Transverse colon (tissue), 4 donors: ENCODE data around the gene DNAL4.

Source experiments
- EP300 ChIP-seq: sonication (generic); formaldehyde crosslinking; IDR thresholded peaks from one replicate; pipeline ENCODE4 v1.6.1; 2017; ENCODE audit warnings: antibody characterized with exemption, low read depth
- POLR2A ChIP-seq: fragments of 450-650 bp; IDR thresholded peaks from one replicate; pipeline ENCODE4 v1.6.1; 2016; ENCODE audit warnings: antibody characterized with exemption, mild to moderate bottlenecking, moderate library complexity
- POLR2AphosphoS5 ChIP-seq, 3 donors: sonication (generic); formaldehyde crosslinking; IDR thresholded peaks; one replicate each; pipeline ENCODE4 v1.6.1; 2016; ENCODE audit warnings: antibody characterized with exemption in 3 of 3
- TF ChIP-seq, protein P1 (sequence below), 5 experiments: fragments of 200-600 bp in 3 of 5; fragments of 450-650 bp in 2 of 5; sonication (generic) in 3 of 5; IDR thresholded peaks; 1 replicate in 2 of 5; 2 replicates in 3 of 5; pipeline ENCODE4 v1.5.1; 2016 to 2017; ENCODE audit warnings: antibody characterized with exemption in 5 of 5, inconsistent platforms in 3 of 5, mild to moderate bottlenecking in 2 of 5, moderate library complexity in 1 of 5

DNA sequence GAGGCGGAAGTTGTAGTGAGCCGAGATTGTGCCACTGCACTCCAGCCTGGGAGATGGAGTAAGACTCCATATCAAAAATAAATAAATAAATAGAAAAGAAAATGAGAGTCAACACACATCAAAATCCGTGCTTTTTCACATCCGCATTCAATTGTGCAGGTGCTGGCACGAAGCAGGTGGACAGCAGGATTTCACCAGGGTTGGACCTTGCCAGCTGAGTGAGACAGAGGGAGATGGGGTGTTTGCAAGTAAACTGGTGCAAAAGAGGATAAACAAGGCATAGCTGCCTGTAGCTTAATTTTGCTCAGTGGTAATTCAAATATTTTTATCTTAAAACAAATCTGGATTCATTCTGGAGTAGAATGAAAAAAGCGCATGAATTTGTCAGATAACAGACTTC lies 23.3 kb upstream of the DNAL4 start:
- TF ChIP-seq, protein P1, sequence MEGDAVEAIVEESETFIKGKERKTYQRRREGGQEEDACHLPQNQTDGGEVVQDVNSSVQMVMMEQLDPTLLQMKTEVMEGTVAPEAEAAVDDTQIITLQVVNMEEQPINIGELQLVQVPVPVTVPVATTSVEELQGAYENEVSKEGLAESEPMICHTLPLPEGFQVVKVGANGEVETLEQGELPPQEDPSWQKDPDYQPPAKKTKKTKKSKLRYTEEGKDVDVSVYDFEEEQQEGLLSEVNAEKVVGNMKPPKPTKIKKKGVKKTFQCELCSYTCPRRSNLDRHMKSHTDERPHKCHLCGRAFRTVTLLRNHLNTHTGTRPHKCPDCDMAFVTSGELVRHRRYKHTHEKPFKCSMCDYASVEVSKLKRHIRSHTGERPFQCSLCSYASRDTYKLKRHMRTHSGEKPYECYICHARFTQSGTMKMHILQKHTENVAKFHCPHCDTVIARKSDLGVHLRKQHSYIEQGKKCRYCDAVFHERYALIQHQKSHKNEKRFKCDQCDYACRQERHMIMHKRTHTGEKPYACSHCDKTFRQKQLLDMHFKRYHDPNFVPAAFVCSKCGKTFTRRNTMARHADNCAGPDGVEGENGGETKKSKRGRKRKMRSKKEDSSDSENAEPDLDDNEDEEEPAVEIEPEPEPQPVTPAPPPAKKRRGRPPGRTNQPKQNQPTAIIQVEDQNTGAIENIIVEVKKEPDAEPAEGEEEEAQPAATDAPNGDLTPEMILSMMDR (IDR thresholded peaks at IDR 0.05), result no peak
- TF ChIP-seq POLR2AphosphoS5 (IDR thresholded peaks at IDR 0.05) (no peak), POLR2A (no peak), EP300 (no peak)
